NCI-H345 (cell line): ENCODE data around the gene PLIN4.

Experiments
- DNase-seq: peaks from one replicate; lab custom pipeline; 2025; lab: John Stamatoyannopoulos, UW

PLIN4 gene

DNA sequence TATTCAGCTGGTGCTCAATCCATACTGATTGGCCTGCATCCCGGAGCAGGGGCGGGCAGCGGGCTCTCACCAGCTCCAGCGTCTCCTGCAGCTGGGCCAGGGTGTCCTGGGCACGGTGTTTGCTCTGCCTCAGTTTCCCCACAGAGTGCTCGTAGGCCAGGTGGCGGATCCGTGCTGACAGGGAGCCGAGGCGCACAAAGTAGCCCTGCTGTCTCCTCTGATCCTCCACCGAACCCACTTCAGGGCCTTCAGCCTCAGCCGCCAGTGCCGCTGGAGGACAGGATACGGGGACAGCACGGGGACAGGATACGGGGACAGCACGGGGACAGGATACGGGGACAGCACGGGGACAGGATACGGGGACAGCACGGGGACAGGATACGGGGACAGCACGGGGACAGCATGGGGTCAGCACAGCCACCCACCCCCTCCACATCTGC, 7.3 kb upstream of the PLIN4 start:
- no peak for DNase-seq

DNA sequence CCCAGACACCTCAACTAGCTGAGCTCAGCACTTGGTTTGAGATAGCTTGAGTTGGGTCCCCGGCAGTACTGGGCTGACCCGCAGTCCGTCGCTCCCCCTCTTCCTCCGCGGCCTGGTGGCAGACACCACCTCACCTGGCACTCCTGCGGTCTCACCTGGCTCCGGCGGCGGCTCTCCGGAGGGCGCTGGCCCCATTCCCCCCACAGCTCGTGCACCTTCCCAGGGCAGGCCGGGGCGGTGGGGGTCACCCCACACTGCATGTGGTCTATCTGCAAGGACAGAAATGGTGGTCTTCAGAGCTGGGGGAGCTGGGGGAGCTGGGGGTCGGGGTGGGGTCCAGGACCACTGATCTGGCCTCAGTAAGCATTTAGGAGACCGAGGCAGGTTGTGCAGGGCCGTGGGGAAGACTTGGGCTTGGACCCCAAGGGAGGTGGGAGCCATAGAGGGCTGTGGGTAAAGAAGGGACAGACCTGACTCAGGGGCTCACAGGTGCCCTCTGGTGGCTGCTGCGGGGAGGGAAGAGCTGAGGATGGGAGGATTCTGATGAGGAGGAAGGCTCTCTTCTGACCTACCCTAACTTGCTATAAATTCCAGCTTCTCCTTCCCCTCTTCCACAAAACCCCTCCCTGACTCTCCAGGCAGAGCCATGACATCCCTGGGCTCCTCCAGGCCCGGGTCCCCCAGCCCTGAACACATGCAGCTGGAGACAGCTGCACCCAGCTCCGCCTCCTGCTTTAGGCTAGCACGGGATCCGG, 6.7 kb upstream of the PLIN4 start:
- DNase-seq, result peak; percentile 23

DNA sequence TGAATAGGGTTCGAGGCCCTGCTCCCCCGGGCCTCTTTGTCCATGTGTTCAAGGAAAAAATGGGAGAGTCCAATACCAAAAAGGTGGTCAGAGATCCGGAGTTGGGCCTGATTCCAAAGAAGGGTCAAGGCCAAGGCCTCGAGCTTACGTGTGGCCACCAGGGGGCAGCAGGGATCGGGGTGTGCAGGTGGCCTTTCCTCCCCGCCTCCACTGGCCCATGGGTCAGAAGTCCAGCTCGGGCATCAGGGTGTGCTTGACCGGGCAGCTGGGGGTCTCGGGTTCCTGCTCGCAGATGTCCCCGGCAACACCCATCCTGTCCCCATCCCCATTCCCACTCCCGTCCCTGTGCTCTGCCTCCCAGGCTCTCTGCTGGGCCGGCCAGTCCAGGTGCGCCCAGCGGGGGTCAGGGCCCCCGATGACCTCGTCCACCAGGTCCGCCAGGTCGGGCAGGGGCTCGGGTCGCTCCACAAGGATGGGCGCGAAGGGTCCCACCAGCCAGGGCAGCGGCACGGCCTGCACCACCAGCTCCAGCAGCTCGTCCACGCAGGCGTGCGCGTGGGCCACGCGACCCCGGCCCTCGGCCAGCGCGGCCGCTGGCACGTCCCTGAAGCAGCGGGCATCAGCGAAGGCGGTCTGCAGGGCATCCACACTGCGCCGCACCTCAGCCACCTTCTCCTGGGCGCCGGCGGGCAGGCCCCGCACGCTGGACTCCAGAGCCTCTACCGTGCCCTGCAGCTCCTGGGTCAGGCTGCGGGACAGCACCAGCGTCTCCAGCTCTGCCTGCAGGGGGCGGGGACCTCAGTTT, 5.2 kb upstream of the PLIN4 start:
- DNase-seq, result no peak

DNA sequence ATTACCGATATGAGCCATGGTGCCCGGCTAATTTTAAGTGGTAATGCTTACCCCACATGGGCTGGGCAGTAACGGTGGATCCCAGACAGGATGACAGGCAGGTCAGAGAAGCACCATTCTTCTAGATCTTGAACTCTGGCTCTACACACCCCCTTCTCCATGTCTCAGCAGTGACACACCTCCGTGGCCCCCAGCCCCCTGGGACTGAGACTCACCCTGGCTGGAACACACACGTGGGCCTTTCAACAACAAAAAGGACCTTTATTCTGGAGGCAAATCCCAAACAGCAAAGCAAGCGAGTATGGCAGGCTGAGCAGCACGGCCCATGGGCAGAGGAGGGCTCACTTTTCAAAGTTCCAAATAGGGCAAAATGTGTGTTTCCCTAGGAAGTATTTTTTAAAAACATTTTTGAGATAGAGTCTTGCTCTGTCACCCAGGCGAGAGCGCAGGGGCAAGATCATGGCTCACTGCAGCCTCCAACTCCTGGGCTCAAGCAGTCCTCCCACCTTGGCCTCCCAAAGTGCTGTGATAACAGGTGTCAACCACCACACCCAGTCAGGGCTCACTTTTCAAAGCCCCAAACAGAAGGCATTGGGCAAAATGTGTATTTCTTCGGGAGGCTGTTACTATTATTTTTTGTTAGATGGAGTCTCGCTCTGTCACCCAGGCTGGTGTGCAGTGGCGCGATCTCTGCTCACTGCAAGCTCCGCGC, 4.2 kb upstream of the PLIN4 start:
- DNase-seq, result no peak

DNA sequence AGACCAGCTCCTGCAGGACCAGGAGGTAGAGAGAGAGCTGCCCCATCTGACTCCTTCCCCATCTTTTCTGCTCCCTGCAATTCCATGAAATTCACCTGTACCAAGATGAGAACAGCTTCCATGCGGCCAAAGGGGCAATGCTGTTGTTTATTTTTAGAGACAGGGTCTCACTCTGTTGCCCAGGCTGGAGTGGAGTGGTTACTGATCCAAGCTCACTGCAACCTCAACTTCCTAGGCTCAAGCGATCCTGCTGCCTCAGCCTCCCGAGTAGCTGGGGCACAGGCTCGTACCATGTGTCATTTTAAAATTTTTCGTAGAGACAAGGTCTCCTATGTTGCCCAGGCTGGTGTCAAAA, 3.6 kb upstream of the PLIN4 start:
- DNase-seq, result no peak

DNA sequence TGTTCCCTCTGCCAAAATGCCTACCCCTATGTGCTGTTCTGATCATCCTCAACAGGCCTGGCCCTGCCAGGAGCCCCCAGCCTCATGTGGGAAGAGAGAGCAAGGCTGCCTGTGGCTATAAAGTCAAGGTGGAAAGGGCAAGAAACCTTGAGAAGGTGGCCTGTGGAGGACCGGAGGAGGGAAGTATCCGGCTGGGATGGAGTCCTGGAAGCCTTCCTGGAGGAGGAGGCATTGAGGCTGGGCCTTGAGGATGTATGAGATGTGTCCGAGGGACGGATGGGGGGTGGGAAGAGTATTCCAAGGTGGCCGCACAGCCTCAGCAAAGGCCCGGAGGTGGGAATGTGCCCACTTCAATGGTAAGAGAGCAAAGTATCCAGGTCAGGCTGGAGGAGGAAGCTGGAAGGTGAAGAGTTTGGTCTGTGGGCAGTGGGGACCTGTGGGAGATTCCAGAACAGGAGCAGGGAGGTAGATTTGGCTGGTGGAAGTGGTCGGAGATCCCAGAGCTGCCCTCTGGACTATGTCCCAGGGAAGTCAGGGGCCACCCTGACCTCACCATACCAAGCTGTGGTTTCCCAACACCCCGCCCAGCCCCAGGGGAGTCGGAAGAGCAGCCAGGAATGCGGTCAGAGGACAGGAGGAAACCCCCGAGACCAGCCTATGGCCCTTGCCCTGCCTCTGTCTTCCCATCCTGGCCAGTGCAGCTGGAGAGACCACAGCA, 3.0 kb upstream of the PLIN4 start:
- DNase-seq, result no peak

DNA sequence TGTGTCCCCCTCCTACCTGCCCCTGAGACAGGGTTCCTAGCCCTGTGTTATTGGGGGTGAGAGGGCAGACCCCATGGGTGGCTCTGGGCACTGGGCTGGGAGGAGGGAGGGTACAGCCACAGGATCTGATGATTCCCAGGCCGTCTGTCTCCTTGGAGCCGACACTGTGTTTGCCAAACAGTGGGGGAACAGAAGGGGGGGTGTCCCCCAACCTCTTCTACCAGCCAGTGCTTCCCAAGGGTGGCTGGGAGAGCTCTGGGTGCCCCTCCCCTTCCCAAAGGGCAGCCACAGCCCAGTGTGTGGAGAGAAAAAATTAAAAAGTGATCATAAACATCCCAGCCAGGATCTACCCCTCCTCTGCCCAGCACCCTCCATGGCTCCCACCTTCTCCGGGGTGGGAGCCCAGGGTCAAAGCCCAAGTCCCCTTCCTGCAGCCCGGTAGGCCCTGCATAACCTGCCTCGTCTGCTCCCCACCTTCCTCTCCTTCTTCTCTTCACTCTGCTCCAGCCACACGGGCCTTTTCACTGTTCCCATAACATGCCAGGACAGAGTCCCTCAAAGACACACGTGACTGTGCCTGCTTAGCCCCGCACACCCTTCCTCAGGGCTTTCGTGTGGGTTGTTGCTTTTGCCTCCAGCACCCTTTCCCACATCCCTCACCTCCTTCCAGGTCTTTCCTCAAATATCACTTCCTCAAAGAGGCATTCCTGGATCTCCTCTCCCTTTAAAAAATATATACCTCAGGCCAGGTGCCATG, 1.4 kb upstream of the PLIN4 start:
- no peak for DNase-seq

DNA sequence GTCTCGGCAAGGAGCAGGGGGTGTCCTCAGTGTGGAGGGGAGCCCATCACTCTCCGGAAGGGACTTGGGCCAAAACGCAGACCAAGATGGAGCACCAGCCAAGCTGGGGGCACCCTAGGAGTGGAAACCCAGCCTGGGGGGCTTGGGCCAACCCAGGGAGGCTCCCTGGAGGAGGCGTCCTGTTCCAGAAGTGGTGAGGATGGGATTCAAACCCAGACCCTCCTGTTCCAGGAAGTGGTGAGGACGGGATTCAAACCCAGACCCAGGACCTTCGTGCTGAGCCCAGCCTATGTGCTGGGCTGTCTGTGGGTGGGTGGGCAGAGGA, 848 bp upstream of the PLIN4 start:
- no peak for DNase-seq

DNA sequence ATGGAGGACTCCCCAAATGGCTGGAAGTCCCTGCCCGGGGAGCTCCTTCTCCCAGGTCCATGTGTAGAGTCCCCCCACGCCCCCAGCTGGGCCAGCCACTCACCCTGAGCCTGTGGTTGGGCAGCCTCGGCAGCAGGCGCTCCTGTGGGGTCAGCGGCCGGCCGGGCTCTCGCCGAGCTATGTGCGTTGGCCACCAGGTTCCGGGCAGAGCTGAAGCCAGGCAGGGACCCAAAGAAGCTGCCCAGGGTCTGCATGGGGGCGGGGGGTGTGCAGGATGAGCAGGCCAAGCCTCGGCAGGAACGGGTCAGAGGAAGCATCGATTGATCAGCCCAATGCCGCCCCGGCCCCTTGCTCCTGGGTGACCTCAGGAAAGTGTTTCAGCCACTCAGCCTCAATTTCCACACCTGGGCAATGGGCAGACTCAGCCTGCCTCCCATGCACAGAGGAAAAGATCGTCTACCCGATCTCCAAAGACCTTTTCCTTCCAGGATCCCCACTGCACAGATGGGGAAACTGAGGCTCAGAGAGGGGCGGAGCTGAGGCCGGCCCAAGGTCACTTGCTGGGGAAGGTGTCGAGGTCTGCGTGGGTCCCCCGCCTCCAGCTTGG, 732 bp downstream of the PLIN4 start:
- no peak for DNase-seq

DNA sequence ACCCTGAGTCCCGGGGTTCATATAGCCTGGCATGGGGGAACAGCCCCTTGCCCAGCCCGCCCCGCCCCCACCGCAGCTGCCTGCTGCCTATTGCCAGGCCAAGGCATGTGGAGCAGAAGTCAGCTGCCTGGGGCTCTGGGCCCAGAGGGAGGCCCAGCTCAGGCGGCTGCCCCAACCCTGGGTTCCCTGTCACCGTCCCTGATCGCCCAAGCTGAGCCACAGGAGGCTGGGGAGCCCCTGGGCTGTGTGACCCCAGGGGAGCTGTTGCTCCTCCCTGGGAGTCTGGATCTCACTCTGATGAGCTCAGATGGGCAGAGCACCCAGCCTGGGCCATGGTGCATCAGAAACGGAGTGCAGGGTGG, 1.4 kb downstream of the PLIN4 start:
- DNase-seq, result no peak

DNA sequence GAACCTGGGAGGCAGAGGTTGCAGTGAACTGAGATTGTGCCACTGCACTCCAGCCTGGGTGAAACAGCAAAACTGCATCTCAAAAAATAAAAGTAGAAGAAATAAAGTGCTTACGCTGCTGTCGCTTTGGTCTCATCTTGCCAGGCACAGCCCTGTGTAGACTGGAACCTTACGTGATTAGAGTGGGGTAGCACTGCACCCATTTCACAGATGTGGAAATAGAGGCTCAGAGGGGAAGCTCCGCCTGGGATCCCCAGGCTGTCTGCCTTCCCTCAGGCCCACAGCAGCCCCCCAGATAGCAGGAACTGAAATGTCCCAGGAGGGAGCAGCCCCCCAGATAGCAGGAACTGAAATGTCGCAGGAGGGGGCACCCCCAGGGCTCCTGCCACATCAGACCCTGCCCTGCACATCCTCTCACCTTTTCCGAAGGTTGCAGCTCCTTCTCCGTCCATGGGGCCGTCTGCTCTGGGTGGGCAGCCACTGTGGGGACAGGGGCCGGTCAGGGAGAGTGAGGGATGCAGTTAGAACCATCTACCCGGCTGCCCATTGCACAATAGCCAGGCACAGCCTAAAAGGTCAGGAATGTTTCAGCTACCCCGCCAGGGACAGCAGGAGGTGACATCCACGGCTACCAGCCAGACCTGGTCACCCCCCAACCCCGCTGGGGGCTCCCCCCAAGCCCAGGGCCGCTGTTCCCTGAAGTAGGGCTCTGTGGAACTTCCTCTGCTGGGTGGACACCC, 1.9 kb downstream of the PLIN4 start:
- no peak for DNase-seq

DNA sequence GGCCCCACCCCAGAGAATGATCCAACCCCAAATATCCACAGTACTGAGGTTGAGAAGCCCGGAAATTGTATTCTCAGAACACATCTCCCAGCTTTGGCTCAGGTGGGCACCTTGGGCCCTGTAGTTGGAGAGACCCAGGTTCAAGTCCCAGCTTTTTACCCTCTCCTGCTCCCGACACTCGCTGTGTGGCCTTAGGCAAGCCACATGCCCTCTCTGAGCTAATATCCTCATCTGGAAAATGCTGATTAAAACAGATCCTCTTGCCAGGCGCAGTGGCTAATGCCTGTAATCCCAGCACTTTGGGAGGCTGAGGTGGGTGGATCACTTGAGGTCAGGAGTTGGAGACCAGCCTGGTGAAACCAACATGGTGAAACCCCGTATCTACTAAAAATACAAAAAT, 2.6 kb downstream of the PLIN4 start:
- DNase-seq, result no peak

DNA sequence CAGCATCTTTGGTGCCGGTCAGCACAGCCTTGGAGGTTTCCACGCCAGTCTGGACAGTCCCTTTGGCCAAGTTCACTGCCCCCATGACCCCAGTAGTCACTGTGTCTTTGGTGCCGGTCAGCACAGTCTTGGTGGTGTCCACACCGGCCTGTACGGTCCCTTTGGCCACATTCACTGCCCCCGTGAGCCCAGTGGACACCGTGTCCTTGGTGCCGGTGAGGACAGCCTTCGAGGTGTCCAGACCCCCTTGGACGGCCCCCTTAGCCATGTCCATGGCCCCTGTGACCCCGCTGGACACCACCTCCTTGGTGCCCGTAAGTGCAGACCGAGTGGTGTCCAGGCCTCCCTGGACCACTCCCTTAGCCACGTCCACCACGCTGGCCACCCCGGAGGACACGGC, 5.0 kb downstream of the PLIN4 start:
- DNase-seq, result no peak

DNA sequence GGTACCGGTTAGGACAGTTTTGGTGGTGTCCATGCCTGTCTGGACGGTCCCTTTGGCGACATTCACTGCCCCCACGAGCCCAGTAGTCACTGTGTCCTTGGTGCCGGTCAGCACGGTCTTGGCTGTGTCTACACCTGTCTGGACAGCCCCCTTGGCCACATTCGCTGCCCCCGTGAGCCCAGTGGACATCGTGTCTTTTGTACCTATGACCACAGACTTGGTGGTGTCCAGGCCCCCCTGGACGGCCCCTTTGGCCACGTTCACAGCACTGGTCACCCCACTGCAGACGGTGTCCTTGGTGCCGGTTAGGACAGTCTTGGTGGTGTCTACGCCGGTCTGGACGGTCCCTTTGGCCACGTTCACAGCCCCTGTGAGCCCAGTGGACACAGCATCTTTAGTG, 6.2 kb downstream of the PLIN4 start:
- DNase-seq, result no peak

DNA sequence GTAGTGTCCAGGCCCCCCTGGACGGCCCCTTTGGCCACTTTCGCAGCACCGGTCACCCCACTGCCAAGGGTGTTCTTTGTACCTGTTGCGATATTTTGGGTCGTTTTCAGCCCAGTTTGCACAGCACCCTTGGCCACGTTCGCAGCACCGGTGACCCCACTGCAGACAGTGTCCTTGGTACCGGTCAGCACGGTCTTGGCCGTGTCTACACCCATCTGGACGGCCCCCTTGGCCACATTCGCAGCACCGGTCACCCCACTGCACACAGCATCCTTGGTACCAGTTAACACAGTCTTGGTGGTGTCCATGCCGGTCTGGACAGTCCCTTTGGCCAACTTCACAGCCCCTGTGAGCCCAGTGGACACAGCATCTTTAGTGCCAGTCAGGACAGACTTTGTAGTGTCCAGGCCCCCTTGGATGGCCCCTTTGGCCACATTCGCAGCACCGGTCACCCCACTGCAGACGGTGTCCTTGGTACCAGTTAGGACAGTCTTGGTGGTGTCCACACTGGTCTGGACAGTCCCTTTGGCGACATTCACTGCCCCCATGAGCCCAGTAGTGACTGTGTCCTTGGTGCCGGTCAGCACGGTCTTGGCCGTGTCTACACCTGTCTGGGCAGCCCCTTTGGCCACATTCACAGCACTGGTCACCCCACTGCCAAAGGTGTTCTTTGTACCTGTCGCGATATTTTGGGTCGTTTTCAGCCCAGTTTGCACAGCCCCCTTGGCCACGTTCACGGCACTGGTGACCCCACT, 6.8 kb downstream of the PLIN4 start:
- DNase-seq, result no peak

DNA sequence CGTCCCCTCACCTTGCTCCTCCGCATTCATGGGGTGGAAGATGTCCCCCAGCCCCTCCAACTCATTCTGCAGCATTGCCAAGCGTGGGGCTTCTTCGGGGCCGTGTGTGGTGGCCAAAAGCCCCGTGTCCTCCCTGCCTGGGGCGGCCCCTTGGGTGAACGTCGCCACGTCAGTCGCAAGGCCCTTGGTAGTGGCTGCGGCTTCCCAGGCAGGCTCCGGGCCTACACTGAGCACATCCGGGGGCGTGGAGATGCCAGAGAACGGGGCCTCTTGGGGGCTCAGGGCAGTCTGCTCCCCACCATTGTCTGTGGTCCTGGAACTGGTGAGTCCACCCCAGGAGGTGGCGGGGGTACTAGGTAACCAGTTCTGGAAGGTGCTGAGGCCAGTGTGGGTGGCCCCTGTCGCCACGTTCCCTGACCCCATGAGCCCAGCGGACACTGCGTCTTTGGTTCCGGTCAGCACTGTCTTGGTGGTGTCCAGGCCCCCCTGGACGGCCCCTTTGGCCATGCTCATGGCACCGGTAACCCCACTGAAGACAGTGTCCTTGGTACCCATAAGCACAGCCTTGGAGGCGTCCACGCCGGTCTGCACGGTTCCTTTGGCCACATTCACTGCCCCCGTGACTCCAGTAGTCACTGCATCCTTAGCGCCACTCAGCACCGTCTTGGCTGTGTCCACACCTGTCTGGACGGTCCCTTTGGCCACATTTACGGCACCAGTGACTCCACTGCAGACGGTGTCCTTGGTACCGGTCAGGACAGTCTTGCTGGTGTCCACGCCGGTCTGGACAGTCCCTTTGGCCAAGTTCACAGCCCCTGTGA, 7.6 kb downstream of the PLIN4 start:
- no peak for DNase-seq

DNA sequence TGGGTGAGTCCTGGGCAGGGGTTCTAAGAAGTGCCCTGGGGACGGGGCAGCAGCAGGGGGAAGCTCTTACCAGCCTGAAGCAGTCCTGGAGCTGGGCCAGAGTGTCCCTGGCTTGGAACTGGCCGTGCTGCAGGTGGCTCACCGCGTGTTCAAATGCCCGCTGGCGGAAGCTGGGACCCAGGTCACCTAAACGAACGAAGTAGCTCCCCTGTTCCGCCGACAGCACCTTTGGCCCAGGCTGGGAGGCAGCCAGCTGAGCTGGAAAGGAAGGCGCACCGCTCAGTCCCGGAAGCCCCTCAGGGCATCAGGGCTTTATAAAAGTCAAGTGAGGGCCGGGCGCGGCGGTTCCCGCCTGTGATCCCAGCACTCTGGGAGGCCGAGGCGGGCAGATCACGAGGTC, 9.6 kb downstream of the PLIN4 start:
- DNase-seq, result peak; percentile 39

DNA sequence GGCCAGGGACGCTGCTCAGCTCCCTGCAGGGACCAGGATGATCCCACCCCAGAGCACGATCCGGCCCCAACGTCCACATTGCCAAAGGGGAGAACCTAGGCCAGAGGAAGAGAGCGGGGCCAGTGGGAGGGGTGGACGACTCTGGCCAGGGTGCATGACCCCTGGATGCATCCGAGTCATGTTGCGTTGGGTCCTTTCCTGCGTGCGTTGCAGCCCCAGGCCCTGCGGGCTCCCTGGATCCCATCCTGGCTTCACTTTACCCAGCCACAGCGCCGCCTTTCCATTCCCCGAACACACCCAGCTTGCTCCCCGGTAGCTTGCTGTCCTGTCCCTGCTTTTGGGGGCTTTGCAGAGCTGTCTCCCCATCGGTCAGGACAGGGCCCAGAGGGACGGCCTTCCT, 10.5 kb downstream of the PLIN4 start:
- no peak for DNase-seq

DNA sequence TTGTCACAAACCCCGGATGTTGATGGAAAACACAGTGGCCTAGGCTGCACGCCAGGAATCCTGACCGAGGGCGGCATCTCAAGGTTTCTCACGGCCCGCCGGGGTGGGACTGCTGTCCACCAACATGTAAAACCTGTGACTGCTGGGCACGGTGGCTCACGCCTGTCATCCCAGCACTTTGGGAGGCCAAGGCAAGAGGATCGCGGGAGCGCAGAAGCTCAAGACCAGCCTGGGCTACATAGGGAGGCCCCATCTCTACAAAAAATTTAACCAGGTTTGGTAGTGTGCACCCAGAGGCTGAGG, 11.2 kb downstream of the PLIN4 start:
- no peak for DNase-seq
